DOHH2 (cell line): ENCODE results near the gene CCDC197.
A peak's percentile ranks its signal among the peaks of the same experiment; 100 is the strongest.

Source experiments
- H3F3A ChIP-seq: fragments of 200-600 bp; sonication (generic), shearing (Covaris generic); 2 replicates; pipeline ENCODE4 v1.6.0; 2016; ENCODE audit warnings: antibody characterized with exemption, mild to moderate bottlenecking; ENCODE audit not compliant: control insufficient read depth, insufficient read depth
- H3K27ac ChIP-seq: fragments of 200-600 bp; sonication (generic); 2 replicates; pipeline ENCODE4 v1.5.1; 2014; ENCODE audit warnings: low read depth, mild to moderate bottlenecking, low read length, moderate library complexity
- H3K27me3 ChIP-seq: fragments of 200-600 bp; sonication (generic); 2 replicates; pipeline ENCODE4 v1.6.1; 2014; ENCODE audit warnings: mild to moderate bottlenecking, low read length, mixed read lengths; ENCODE audit not compliant: control insufficient read depth
- H3K36me3 ChIP-seq: fragments of 200-600 bp; sonication (generic); 2 replicates; pipeline ENCODE4 v1.6.1; 2014; ENCODE audit warnings: mild to moderate bottlenecking, low read length, moderate library complexity, mixed read lengths; ENCODE audit not compliant: control insufficient read depth
- H3K4me1 ChIP-seq: fragments of 200-600 bp; sonication (generic); 2 replicates; pipeline ENCODE4 v1.6.1; 2014; ENCODE audit warnings: mild to moderate bottlenecking, low read length, mixed read lengths; ENCODE audit not compliant: control insufficient read depth
- H3K4me2 ChIP-seq: fragments of 200-600 bp; sonication (generic); 2 replicates; pipeline ENCODE4 v1.6.0; 2014; ENCODE audit warnings: mild to moderate bottlenecking, low read length, moderate library complexity
- H3K4me3 ChIP-seq: fragments of 200-600 bp; sonication (generic); 2 replicates; pipeline ENCODE4 v1.5.1; 2014; ENCODE audit warnings: mild to moderate bottlenecking, low read length, mixed read lengths
- H3K79me2 ChIP-seq: fragments of 200-600 bp; sonication (generic); 2 replicates; pipeline ENCODE4 v1.6.1; 2014; ENCODE audit warnings: mild to moderate bottlenecking, low read length, mixed read lengths; ENCODE audit not compliant: control insufficient read depth
- H3K9me2 ChIP-seq: fragments of 200-600 bp; sonication (generic); replicated peaks from 2 replicates; pipeline ENCODE4 v1.6.1; 2014; ENCODE audit warnings: mild to moderate bottlenecking, low read length, mixed read lengths; ENCODE audit not compliant: control insufficient read depth
- H3K9me3 ChIP-seq: fragments of 200-600 bp; sonication (generic); 2 replicates; pipeline ENCODE4 v1.6.1; 2014; ENCODE audit warnings: antibody characterized with exemption, low read length, mixed read lengths; ENCODE audit not compliant: control insufficient read depth, insufficient read depth
- H4K20me1 ChIP-seq: fragments of 200-600 bp; sonication (generic); 2 replicates; pipeline ENCODE4 v1.6.0; 2014; ENCODE audit warnings: low read depth, mild to moderate bottlenecking, antibody characterized with exemption, low read length, moderate library complexity; ENCODE audit not compliant: control insufficient read depth, insufficient read depth
- EZH2phosphoT487 ChIP-seq: fragments of 200-600 bp; sonication (generic); IDR thresholded peaks from 2 replicates; pipeline ENCODE4 v1.6.1; 2017; ENCODE audit warnings: borderline replicate concordance, mild to moderate bottlenecking, antibody characterized with exemption, low read length, moderate library complexity, mixed read lengths
- TF ChIP-seq, protein P1 (sequence below): fragments of 200-600 bp; sonication (generic); IDR thresholded peaks from one replicate; pipeline ENCODE4 v1.5.1; 2014; ENCODE audit warnings: antibody characterized with exemption, mild to moderate bottlenecking, low read depth, low read length; ENCODE audit not compliant: poor library complexity, severe bottlenecking

Gene CCDC197

DNA sequence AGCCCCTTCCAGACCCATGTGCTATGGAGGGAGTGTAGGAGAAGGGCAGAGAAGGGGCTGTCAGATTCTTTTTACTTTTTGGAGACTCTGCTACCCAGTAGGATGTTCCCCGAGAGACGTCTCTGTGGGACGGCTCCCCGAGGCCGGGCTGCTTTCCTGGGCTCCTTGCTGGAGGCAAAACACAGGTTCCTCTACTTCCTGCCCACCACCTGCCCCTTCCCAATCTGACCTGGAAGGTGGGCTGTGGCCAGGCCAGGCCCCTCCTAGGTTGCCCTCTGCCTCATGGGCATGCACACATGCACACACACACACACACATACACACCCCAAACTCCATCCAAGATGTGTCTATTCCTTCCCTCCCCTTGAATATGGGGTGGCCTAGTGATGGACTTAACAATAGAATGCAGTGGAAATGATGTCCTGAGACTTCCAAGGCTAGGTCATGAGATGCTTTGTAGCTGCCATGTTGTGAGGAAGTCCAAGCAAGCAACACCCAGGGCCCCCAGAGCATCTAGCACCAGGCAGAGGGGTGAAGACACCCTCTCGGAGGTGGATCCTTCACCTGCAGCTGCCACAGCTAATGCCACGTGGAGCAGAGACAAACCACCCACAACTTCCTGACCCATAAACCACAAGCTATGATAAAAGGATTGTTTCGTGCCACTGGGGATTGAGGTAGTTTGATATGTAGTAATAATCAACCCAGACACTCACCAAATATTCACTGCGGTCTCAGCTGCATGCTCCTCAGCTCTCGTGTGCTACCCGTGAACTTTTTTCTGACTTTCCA lies 19.1 kb upstream of the CCDC197 start:
- H3K9me2 ChIP-seq, result no peaks in the 10 kb centered on the region
- TF ChIP-seq, protein P1, sequence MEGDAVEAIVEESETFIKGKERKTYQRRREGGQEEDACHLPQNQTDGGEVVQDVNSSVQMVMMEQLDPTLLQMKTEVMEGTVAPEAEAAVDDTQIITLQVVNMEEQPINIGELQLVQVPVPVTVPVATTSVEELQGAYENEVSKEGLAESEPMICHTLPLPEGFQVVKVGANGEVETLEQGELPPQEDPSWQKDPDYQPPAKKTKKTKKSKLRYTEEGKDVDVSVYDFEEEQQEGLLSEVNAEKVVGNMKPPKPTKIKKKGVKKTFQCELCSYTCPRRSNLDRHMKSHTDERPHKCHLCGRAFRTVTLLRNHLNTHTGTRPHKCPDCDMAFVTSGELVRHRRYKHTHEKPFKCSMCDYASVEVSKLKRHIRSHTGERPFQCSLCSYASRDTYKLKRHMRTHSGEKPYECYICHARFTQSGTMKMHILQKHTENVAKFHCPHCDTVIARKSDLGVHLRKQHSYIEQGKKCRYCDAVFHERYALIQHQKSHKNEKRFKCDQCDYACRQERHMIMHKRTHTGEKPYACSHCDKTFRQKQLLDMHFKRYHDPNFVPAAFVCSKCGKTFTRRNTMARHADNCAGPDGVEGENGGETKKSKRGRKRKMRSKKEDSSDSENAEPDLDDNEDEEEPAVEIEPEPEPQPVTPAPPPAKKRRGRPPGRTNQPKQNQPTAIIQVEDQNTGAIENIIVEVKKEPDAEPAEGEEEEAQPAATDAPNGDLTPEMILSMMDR, result no peak
- TF ChIP-seq EZH2phosphoT487, result no peak
- peak overlapping the region; percentile 86 for H3K27ac ChIP-seq
- H3K9me3 ChIP-seq, result no peaks in the 10 kb centered on the region
- no peaks in the 10 kb centered on the region for H3K79me2 ChIP-seq
- H3K36me3 ChIP-seq, result no peaks in the 10 kb centered on the region
- H4K20me1 ChIP-seq, result no peaks in the 10 kb centered on the region
- H3K4me1 ChIP-seq, result peaks cover 64% of the 10 kb centered on the region
- no peaks in the 10 kb centered on the region for H3K27me3 ChIP-seq
- peak overlapping the region; percentile 91 for H3K4me2 ChIP-seq
- H3K4me3 ChIP-seq, result peak overlapping the region; percentile 72
- peaks cover 20% of the 10 kb centered on the region for H3F3A ChIP-seq

DNA sequence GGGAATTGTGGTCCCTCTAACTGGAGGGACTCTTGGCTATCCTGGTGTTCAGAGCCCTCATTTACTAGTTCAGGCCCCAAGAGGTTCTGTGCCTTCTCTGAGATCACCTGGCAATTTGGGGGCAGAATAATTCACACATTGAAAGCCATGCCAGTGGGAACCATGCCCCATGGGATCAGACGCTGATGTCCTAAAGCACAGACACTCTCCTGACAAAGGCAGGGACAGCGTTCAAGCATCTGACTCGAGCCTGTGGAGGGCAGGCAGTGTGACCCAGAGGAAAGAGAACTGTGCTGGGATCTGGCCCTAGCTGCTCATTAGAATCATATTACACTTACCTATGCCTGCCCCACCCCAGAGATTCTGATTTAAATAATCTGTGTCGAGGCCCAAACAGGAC lies 18.4 kb upstream of the CCDC197 start:
- Histone ChIP-seq H3K4me2 (peak overlapping the region; percentile 91), H4K20me1 (no peaks in the 10 kb centered on the region), H3K36me3 (no peaks in the 10 kb centered on the region), H3F3A (peaks cover 20% of the 10 kb centered on the region), H3K27ac (peak overlapping the region; percentile 86), H3K4me1 (peaks cover 56% of the 10 kb centered on the region), H3K9me2 (no peaks in the 10 kb centered on the region), H3K9me3 (no peaks in the 10 kb centered on the region), H3K27me3 (no peaks in the 10 kb centered on the region), H3K4me3 (peak overlapping the region; percentile 72; the same call in 1 of the 2 replicates), H3K79me2 (no peaks in the 10 kb centered on the region)
- TF ChIP-seq EZH2phosphoT487, result no peak
- TF ChIP-seq, protein P1, result no peak

DNA sequence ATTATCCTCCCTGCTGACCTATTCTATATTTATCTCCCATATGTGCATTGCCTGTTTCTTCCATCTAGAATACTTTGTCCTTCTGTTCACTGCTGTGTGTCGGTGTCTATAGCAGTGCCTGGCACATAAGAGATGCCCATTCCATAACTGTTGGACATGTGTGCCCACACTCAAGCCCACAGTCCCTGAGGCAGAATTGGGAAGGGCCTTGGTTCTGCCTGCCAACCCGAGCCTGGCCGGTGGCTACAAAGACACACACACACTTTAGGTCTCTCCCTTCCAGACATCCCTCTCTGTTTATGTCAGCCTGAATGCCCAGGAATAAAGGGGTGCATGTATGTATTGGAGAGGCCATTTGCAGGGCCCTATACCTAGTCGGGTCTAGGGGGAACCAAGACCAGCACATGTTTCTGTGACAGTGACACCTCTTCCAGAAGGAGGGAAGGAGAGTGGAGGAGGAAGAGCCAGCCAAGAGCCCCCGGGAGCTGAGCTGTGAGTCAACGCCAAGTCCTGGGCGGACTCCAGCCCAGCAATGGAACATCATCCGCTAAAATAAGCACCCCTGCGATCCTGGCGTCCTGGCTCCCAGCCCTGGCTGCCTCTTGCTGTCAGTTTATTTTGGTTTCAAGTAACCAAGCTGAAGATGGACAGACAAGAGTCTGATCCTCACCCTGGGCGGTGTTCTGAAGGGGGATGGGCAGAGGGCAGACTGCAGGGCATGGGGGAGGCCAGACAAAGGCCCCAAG lies 16.5 kb upstream of the CCDC197 start:
- no peaks in the 10 kb centered on the region for H3K79me2 ChIP-seq
- H3K4me3 ChIP-seq, result no peak overlapping the region
- peaks cover 42% of the 10 kb centered on the region for H3K4me1 ChIP-seq
- peaks cover 20% of the 10 kb centered on the region for H3F3A ChIP-seq
- H4K20me1 ChIP-seq, result no peaks in the 10 kb centered on the region
- H3K4me2 ChIP-seq, result no peak overlapping the region
- no peaks in the 10 kb centered on the region for H3K27me3 ChIP-seq
- no peak for TF ChIP-seq EZH2phosphoT487
- TF ChIP-seq, protein P1, result no peak
- H3K9me2 ChIP-seq, result no peaks in the 10 kb centered on the region
- no peaks in the 10 kb centered on the region for H3K9me3 ChIP-seq
- no peaks in the 10 kb centered on the region for H3K36me3 ChIP-seq
- H3K27ac ChIP-seq, result no peak overlapping the region
